Parathyroid adenoma (tissue), 2 donors: ENCODE measurements around the gene WWOX.

ENCODE experiments used
- H2AFZ ChIP-seq: fragments of 300-600 bp; sonication (generic); one replicate; pipeline ENCODE4 v1.7.0; 2017; ENCODE audit warnings: antibody characterized with exemption, mild to moderate bottlenecking
- H3K27ac ChIP-seq: fragments of 300-600 bp; sonication (generic); one replicate; pipeline ENCODE4 v1.7.0; 2017
- H3K27me3 ChIP-seq: fragments of 300-600 bp; sonication (generic); one replicate; pipeline ENCODE4 v1.7.0; 2017; ENCODE audit warnings: low read length; ENCODE audit not compliant: control insufficient read depth, insufficient read depth
- H3K36me3 ChIP-seq: fragments of 300-600 bp; sonication (generic); one replicate; pipeline ENCODE4 v1.7.0; 2017; ENCODE audit warnings: low read length; ENCODE audit not compliant: control insufficient read depth, insufficient read depth
- H3K4me1 ChIP-seq: fragments of 300-600 bp; sonication (generic); one replicate; pipeline ENCODE4 v1.7.0; 2017; ENCODE audit warnings: control low read depth
- H3K4me2 ChIP-seq: fragments of 300-600 bp; sonication (generic); one replicate; pipeline ENCODE4 v1.7.0; 2017; ENCODE audit warnings: low read length
- H3K4me3 ChIP-seq: fragments of 300-600 bp; sonication (generic); one replicate; pipeline ENCODE4 v1.7.0; 2017; ENCODE audit warnings: low read depth, low read length
- H3K79me2 ChIP-seq: fragments of 300-600 bp; sonication (generic); one replicate; pipeline ENCODE4 v1.7.0; 2017; ENCODE audit warnings: control low read depth
- H3K9ac ChIP-seq: fragments of 300-600 bp; sonication (generic); one replicate; pipeline ENCODE4 v1.7.0; 2017; ENCODE audit warnings: mild to moderate bottlenecking
- H3K9me3 ChIP-seq: fragments of 300-600 bp; sonication (generic); one replicate; pipeline ENCODE4 v1.7.0; 2017; ENCODE audit warnings: low read length; ENCODE audit not compliant: control insufficient read depth
- CTCF ChIP-seq: fragments of 300-600 bp; sonication (generic); IDR thresholded peaks from one replicate; pipeline ENCODE4 v1.7.0; 2017; ENCODE audit warnings: antibody characterized with exemption, mild to moderate bottlenecking
- donor health status: primary hyperparathyroidism.

The WWOX gene

GRCh38 chr16:79188115-79188738 lies 1088.8 kb downstream of the WWOX start:
- Histone ChIP-seq H2AFZ (no peak overlapping the region), H3K9me3 (no peaks in the 10 kb centered on the region), H3K9ac (no peak overlapping the region), H3K27me3 (no peaks in the 10 kb centered on the region), H3K4me3 (no peak overlapping the region), H3K79me2 (no peaks in the 10 kb centered on the region), H3K4me1 (no peaks in the 10 kb centered on the region), H3K27ac (no peak overlapping the region), H3K36me3 (no peaks in the 10 kb centered on the region), H3K4me2 (no peak overlapping the region)
- no peak for TF ChIP-seq CTCF

- no peaks in the 10 kb centered on the region for H3K27me3 ChIP-seq
- H3K9ac ChIP-seq, result no peak overlapping the region
- no peaks in the 10 kb centered on the region for H3K9me3 ChIP-seq
- no peak overlapping the region for H3K27ac ChIP-seq
- no peak overlapping the region for H3K4me3 ChIP-seq
- no peaks in the 10 kb centered on the region for H3K36me3 ChIP-seq
- no peaks in the 10 kb centered on the region for H3K4me1 ChIP-seq
- H3K79me2 ChIP-seq, result no peaks in the 10 kb centered on the region
- no peak for TF ChIP-seq CTCF
- H2AFZ ChIP-seq, result no peak overlapping the region
- H3K4me2 ChIP-seq, result no peak overlapping the region
Observed at GRCh38 chr16:79188739-79189122, 1089.3 kb downstream of the WWOX start.

- H3K79me2 ChIP-seq, result no peaks in the 10 kb centered on the region
- no peak overlapping the region for H3K4me2 ChIP-seq
- no peaks in the 10 kb centered on the region for H3K9me3 ChIP-seq
- H3K27me3 ChIP-seq, result no peaks in the 10 kb centered on the region
- no peaks in the 10 kb centered on the region for H3K36me3 ChIP-seq
- H3K9ac ChIP-seq, result no peak overlapping the region
- no peak overlapping the region for H2AFZ ChIP-seq
- no peaks in the 10 kb centered on the region for H3K4me1 ChIP-seq
- H3K4me3 ChIP-seq, result no peak overlapping the region
- TF ChIP-seq CTCF, result no peak
- no peak overlapping the region for H3K27ac ChIP-seq
Observed at GRCh38 chr16:79190542-79190941, 1091.1 kb downstream of the WWOX start.

GRCh38 chr16:79191933-79192332 lies 1092.5 kb downstream of the WWOX start:
- no peaks in the 10 kb centered on the region for H3K27me3 ChIP-seq
- H3K9me3 ChIP-seq, result no peaks in the 10 kb centered on the region
- TF ChIP-seq CTCF, result no peak
- H3K9ac ChIP-seq, result no peak overlapping the region
- no peak overlapping the region for H3K4me3 ChIP-seq
- H2AFZ ChIP-seq, result no peak overlapping the region
- no peak overlapping the region for H3K4me2 ChIP-seq
- H3K36me3 ChIP-seq, result no peaks in the 10 kb centered on the region
- H3K4me1 ChIP-seq, result no peaks in the 10 kb centered on the region
- H3K79me2 ChIP-seq, result no peaks in the 10 kb centered on the region
- H3K27ac ChIP-seq, result no peak overlapping the region

GRCh38 chr16:79192904-79193303 lies 1093.5 kb downstream of the WWOX start:
- Histone ChIP-seq H3K9ac (no peak overlapping the region), H3K27ac (no peak overlapping the region), H2AFZ (no peak overlapping the region), H3K4me3 (no peak overlapping the region), H3K4me1 (no peaks in the 10 kb centered on the region), H3K79me2 (no peaks in the 10 kb centered on the region), H3K27me3 (no peaks in the 10 kb centered on the region), H3K36me3 (no peaks in the 10 kb centered on the region), H3K9me3 (no peaks in the 10 kb centered on the region), H3K4me2 (no peak overlapping the region)
- no peak for TF ChIP-seq CTCF
